Endothelial cell of umbilical vein (primary cell): ENCODE measurements around the gene AGMO. TPM values are rescaled to one million over a fixed set of nuclear protein-coding genes. Genes with fewer than 3 reads are reported as not detected.

Experiments
- BruUV-seq: library from RNA; stranded (reverse); fragments of 400-500 nt; replicated peaks from 2 replicates; lab custom pipeline; 2021; lab: Mats Ljungman, UMichigan
- CTCF ChIA-PET: fragments of 300-600, 350-600 bp; sonication (Branson Sonifier 250); formaldehyde crosslinking; loops from one replicate; lab custom pipeline; 2021; ENCODE audit warnings: antibody characterized with exemption, inconsistent platforms; lab: Charles Lee
- POLR2A ChIA-PET: fragments of 300-600, 350-600 bp; sonication (Branson Sonifier 250); formaldehyde crosslinking; loops from one replicate; lab custom pipeline; 2021; ENCODE audit warnings: antibody characterized with exemption, inconsistent platforms; lab: Charles Lee
- DNase-seq: peaks from one replicate; pipeline ENCODE4 v3.0.0-alpha.2; 2011; ENCODE audit warnings: low read depth, low spot score
- FAIRE-seq: peaks from 2 replicates; lab custom pipeline; 2011; peaks lifted over from hg19 to GRCh38; lab: Jason Lieb, UNC
- H2AFZ ChIP-seq: 2 replicates; pipeline ENCODE4 v1.6.0; 2012; ENCODE audit warnings: low read depth, low read length, control low read depth, inconsistent platforms
- H3K27ac ChIP-seq: 2 replicates; pipeline ENCODE4 v1.5.1; 2011; ENCODE audit warnings: low read depth, mild to moderate bottlenecking, control low read depth, low read length, moderate library complexity; ENCODE audit not compliant: insufficient read depth
- H3K27me3 ChIP-seq, 2 experiments: 2 replicates each; pipeline versions ENCODE4 v1.6.0 to v1.6.1; 2011; ENCODE audit warnings: low read length in 2 of 2, mixed read lengths in 1 of 2; ENCODE audit not compliant: control insufficient read depth in 2 of 2, insufficient read depth in 2 of 2
- H3K36me3 ChIP-seq, 2 experiments: 2 replicates in 1 of 2; 3 replicates in 1 of 2; pipeline ENCODE4 v1.5.1; 2011; ENCODE audit warnings: low read length in 2 of 2, mild to moderate bottlenecking in 1 of 2, moderate library complexity in 1 of 2; ENCODE audit not compliant: control insufficient read depth in 2 of 2, insufficient read depth in 2 of 2; ENCODE audit errors: extremely low read depth in 1 of 2
- H3K4me1 ChIP-seq: 3 replicates; pipeline ENCODE4 v1.5.1; 2011; ENCODE audit warnings: mild to moderate bottlenecking, low read length; ENCODE audit not compliant: control insufficient read depth, insufficient read depth; ENCODE audit errors: extremely low read depth
- H3K4me2 ChIP-seq: 2 replicates; pipeline ENCODE4 v1.6.1; 2011; ENCODE audit warnings: low read length, control low read depth, mixed read lengths; ENCODE audit not compliant: insufficient read depth
- H3K4me3 ChIP-seq, 3 experiments: fragments of 200-600 bp in 1 of 3; sonication (generic), shearing (Covaris generic) in 1 of 3; replicated peaks in 1 of 3; 2 replicates each; pipeline ENCODE4 v1.5.1; 2011 to 2016; ENCODE audit warnings: control low read depth in 3 of 3, low read length in 3 of 3, mild to moderate bottlenecking in 2 of 3, inconsistent platforms in 1 of 3, low read depth in 1 of 3, moderate library complexity in 1 of 3; ENCODE audit not compliant: insufficient read depth in 1 of 3
- H3K79me2 ChIP-seq: 2 replicates; pipeline ENCODE4 v1.6.0; 2012; ENCODE audit warnings: low read length, inconsistent platforms; ENCODE audit not compliant: control insufficient read depth, insufficient read depth
- H3K9ac ChIP-seq: replicated peaks from 2 replicates; pipeline ENCODE3; 2011; ENCODE audit warnings: low read length, control low read depth; ENCODE audit not compliant: insufficient read depth; ENCODE audit errors: extremely low read depth
- H3K9me1 ChIP-seq: replicated peaks from 3 replicates; pipeline ENCODE4 v1.6.0; 2011; ENCODE audit warnings: mild to moderate bottlenecking, low read length; ENCODE audit not compliant: control insufficient read depth, insufficient read depth; ENCODE audit errors: extremely low read depth
- H3K9me3 ChIP-seq: replicated peaks from 2 replicates; pipeline ENCODE4 v1.5.1; 2012; ENCODE audit warnings: low read length, inconsistent platforms; ENCODE audit not compliant: control insufficient read depth, insufficient read depth
- H4K20me1 ChIP-seq: replicated peaks from 2 replicates; pipeline ENCODE3; 2011; ENCODE audit warnings: mild to moderate bottlenecking, low read length; ENCODE audit not compliant: control insufficient read depth, insufficient read depth; ENCODE audit errors: extremely low read depth
- EZH2 ChIP-seq: IDR thresholded peaks from 2 replicates; pipeline ENCODE4 v1.6.1; 2012; ENCODE audit warnings: borderline replicate concordance, low read depth, mild to moderate bottlenecking, moderate library complexity, low read length, inconsistent platforms; ENCODE audit not compliant: severe bottlenecking
- FOS ChIP-seq: IDR thresholded peaks from 2 replicates; pipeline ENCODE4 v1.6.1; 2011; ENCODE audit warnings: mild to moderate bottlenecking, low read length, moderate library complexity, borderline replicate concordance; ENCODE audit not compliant: insufficient read depth
- GATA2 ChIP-seq: IDR thresholded peaks from 2 replicates; pipeline ENCODE4 v1.7.0; 2011; ENCODE audit warnings: low read depth, mild to moderate bottlenecking, moderate library complexity, mixed read lengths, low read length; ENCODE audit not compliant: insufficient read length, insufficient read depth
- JUN ChIP-seq: IDR thresholded peaks from 2 replicates; pipeline ENCODE4 v1.6.1; 2011; ENCODE audit warnings: borderline replicate concordance, low read depth; ENCODE audit not compliant: insufficient read length, insufficient read depth
- MYC ChIP-seq: IDR thresholded peaks from one replicate; pipeline ENCODE4 v1.6.1; 2011; ENCODE audit warnings: mild to moderate bottlenecking, low read depth, low read length
- POLR2A ChIP-seq: IDR thresholded peaks from 2 replicates; pipeline ENCODE4 v1.6.1; 2012; ENCODE audit warnings: low read depth, mild to moderate bottlenecking, control low read depth, low read length
- POLR2AphosphoS5 ChIP-seq: IDR thresholded peaks from 2 replicates; pipeline ENCODE4 v1.6.1; 2012; ENCODE audit warnings: low read depth, mild to moderate bottlenecking, control low read depth, low read length, moderate library complexity; ENCODE audit not compliant: insufficient read depth
- dilution Hi-C: fragments of 300-500 bp; cut with MboI; formaldehyde crosslinking; loops from one replicate; pipeline ENCODE4 v1.15.0; 2019; ENCODE audit warnings: low sequenced_read_pairs; ENCODE audit not compliant: extremely low pct_ligation_motif_present
- intact Hi-C: fragments of 100-400 bp; cut with micrococcal nuclease; formaldehyde crosslinking; loops from one replicate; pipeline ENCODE4 v1.10.0; 2022
- polyA plus RNA-seq, 4 experiments: library from polyadenylated mRNA; depleted of rRNA in 3 of 4; stranded (reverse) in 3 of 4; unstranded in 1 of 4; fragments of >200 nt; gene quantifications; 2 replicates each; pipeline versions ENCODE4 v1.2.1 to v1.2.3, GENCODE V29; 2011 to 2012; ENCODE audit warnings: missing spikeins in 1 of 4
- total RNA-seq: library from RNA; stranded (reverse); gene quantifications from 2 replicates; pipeline ENCODE4 v1.2.3, GENCODE V29; 2021
- TF ChIP-seq, protein P1 (sequence below), 2 donors: IDR thresholded peaks; 1 replicate in 1 of 2; 2 replicates in 1 of 2; pipeline ENCODE4 v1.5.1; 2011; ENCODE audit warnings: low read length in 2 of 2, mild to moderate bottlenecking in 2 of 2, moderate library complexity in 2 of 2, control low read depth in 1 of 2, inconsistent platforms in 1 of 2, low read depth in 1 of 2; ENCODE audit not compliant: insufficient read depth in 1 of 2; ENCODE audit errors: extremely low read depth in 1 of 2
- TF ChIP-seq, protein P2 (sequence below): IDR thresholded peaks from 2 replicates; pipeline ENCODE4 v1.6.1; 2011; ENCODE audit not compliant: insufficient read depth, insufficient read length

AGMO gene
- total and polyA plus RNA-seq, 2 donors (not counting 3 experiments of a cell fraction or from before 2014, with no cell fraction given) = 0.23 to 0.40 TPM

DNA sequence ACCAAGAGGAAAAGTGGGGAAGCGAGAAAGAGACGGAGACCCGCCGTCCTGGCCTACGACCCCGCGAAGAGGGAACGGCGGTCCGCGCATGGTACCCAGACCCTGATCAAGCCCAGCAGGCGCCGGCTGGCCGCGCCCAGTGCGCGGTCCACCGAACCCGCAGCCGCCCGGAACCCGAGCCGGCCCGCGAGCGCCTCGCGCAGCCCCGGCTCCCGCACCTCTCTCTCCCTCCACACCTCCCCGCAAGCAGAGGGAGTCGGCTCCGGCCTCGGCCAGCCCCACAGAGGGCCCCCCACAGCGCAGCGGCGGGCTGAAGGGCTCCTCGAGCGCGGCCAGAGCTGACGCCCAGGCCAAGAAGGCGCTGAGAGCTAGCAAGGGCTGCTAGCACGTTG, 164.7 kb downstream of the AGMO start:
- Histone ChIP-seq H3K36me3 (no peaks in the 10 kb centered on the region), H4K20me1 (no peaks in the 10 kb centered on the region), H3K79me2 (no peaks in the 10 kb centered on the region), H3K4me1 (no peaks in the 10 kb centered on the region), H3K27me3 (no peaks in the 10 kb centered on the region), H3K9me3 (no peaks in the 10 kb centered on the region), H3K27ac (no peak overlapping the region), H2AFZ (no peak overlapping the region), H3K9ac (no peak overlapping the region), H3K9me1 (no peaks in the 10 kb centered on the region), H3K4me2 (no peak overlapping the region), H3K4me3 (no peak overlapping the region)
- FAIRE-seq (no peak), DNase-seq (no peak)
- intact Hi-C loops = no loop called here
- no peak for TF ChIP-seq POLR2AphosphoS5
- no peak for TF ChIP-seq JUN
- TF ChIP-seq, protein P1, sequence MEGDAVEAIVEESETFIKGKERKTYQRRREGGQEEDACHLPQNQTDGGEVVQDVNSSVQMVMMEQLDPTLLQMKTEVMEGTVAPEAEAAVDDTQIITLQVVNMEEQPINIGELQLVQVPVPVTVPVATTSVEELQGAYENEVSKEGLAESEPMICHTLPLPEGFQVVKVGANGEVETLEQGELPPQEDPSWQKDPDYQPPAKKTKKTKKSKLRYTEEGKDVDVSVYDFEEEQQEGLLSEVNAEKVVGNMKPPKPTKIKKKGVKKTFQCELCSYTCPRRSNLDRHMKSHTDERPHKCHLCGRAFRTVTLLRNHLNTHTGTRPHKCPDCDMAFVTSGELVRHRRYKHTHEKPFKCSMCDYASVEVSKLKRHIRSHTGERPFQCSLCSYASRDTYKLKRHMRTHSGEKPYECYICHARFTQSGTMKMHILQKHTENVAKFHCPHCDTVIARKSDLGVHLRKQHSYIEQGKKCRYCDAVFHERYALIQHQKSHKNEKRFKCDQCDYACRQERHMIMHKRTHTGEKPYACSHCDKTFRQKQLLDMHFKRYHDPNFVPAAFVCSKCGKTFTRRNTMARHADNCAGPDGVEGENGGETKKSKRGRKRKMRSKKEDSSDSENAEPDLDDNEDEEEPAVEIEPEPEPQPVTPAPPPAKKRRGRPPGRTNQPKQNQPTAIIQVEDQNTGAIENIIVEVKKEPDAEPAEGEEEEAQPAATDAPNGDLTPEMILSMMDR (IDR thresholded peaks at IDR 0.05; ENCODE audit: extremely low read depth in 1 of 2, insufficient read depth in 1 of 2, low read depth in 1 of 2, low read length in 2 of 2) = no peak
- TF ChIP-seq GATA2 = no peak
- TF ChIP-seq MYC = no peak
- TF ChIP-seq, protein P2, sequence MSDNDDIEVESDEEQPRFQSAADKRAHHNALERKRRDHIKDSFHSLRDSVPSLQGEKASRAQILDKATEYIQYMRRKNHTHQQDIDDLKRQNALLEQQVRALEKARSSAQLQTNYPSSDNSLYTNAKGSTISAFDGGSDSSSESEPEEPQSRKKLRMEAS = no peak
- no peak for TF ChIP-seq FOS
- no peak for TF ChIP-seq EZH2
- no peak for TF ChIP-seq POLR2A
- POLR2A ChIA-PET = no interaction called here
- CTCF ChIA-PET = interaction anchor here (1.4 to 2.3 kb wide), 2 partner anchors 37 to 324 kb away, joined by 3 to 5 read pairs; no protein-coding TSS in a partner anchor
- dilution Hi-C loops = no loop called here
- BruUV-seq = no TSS peak
